ENCODE data around the gene PLEKHM3. TPM values are rescaled to one million over a fixed set of nuclear protein-coding genes. Genes with fewer than 3 reads are reported as not detected.
A peak's percentile ranks its signal among the peaks of the same experiment; 100 is the strongest.

PLEKHM3 gene
- total and polyA plus RNA-seq, 2 of the 13 experiments (the other 11 are each of a cell fraction or from before 2014, with no cell fraction given) = 4.5 to 4.7 TPM

GRCh38 chr2:207801259-207801658 is 224.1 kb downstream of the PLEKHM3 start (continued):
- TF ChIP-seq, protein P1, sequence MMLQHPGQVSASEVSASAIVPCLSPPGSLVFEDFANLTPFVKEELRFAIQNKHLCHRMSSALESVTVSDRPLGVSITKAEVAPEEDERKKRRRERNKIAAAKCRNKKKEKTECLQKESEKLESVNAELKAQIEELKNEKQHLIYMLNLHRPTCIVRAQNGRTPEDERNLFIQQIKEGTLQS (CRISPR knock-in tag; IDR thresholded peaks at IDR 0.05) = peak; percentile 62
- no peak for TF ChIP-seq KAT8 (CRISPR knock-in tag; IDR thresholded peaks at IDR 0.05)
- no peak for TF ChIP-seq BORCS8-MEF2B (CRISPR knock-in tag; IDR thresholded peaks at IDR 0.05)
- peak; percentile 40; the same call in 1 of the 2 replicates for TF ChIP-seq ISL2 (CRISPR knock-in tag; IDR thresholded peaks at IDR 0.05)
- no peak for TF ChIP-seq ZSCAN20 (CRISPR knock-in tag; IDR thresholded peaks at IDR 0.05; ENCODE audit: borderline replicate concordance)
- no peak for TF ChIP-seq SP1 (IDR thresholded peaks at IDR 0.05)
- TF ChIP-seq SP1 (CRISPR knock-in tag; IDR thresholded peaks at IDR 0.05) = no peak
- 0 out of 2 replicates have a peak, but pooled peaks have one; percentile 27 for TF ChIP-seq ZNF317 (CRISPR knock-in tag; IDR thresholded peaks at IDR 0.05)
- peak; percentile 89 for TF ChIP-seq SOX5 (CRISPR knock-in tag; IDR thresholded peaks at IDR 0.05; ENCODE audit: borderline replicate concordance)
- TF ChIP-seq POGZ (CRISPR knock-in tag; IDR thresholded peaks at IDR 0.05) = peak; percentile 27; the same call in 1 of the 2 replicates
- peak; percentile 26; the same call in 1 of the 2 replicates for TF ChIP-seq RXRB (CRISPR knock-in tag; IDR thresholded peaks at IDR 0.05; ENCODE audit: borderline replicate concordance)
- TF ChIP-seq NFKBIZ (CRISPR knock-in tag; IDR thresholded peaks at IDR 0.05) = peak; percentile 78; the same call in 1 of the 2 replicates
- TF ChIP-seq CEBPB (IDR thresholded peaks at IDR 0.05; ENCODE audit: borderline replicate concordance, low read depth, low read length) = peak; percentile 82; the same call in 1 of the 2 replicates
- TF ChIP-seq, protein P2, sequence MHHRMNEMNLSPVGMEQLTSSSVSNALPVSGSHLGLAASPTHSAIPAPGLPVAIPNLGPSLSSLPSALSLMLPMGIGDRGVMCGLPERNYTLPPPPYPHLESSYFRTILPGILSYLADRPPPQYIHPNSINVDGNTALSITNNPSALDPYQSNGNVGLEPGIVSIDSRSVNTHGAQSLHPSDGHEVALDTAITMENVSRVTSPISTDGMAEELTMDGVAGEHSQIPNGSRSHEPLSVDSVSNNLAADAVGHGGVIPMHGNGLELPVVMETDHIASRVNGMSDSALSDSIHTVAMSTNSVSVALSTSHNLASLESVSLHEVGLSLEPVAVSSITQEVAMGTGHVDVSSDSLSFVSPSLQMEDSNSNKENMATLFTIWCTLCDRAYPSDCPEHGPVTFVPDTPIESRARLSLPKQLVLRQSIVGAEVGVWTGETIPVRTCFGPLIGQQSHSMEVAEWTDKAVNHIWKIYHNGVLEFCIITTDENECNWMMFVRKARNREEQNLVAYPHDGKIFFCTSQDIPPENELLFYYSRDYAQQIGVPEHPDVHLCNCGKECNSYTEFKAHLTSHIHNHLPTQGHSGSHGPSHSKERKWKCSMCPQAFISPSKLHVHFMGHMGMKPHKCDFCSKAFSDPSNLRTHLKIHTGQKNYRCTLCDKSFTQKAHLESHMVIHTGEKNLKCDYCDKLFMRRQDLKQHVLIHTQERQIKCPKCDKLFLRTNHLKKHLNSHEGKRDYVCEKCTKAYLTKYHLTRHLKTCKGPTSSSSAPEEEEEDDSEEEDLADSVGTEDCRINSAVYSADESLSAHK (CRISPR knock-in tag; IDR thresholded peaks at IDR 0.05; ENCODE audit: borderline replicate concordance) = no peak
- peak; percentile 78 for TF ChIP-seq HDAC2 (CRISPR knock-in tag; IDR thresholded peaks at IDR 0.05)
- TF ChIP-seq, protein P3, sequence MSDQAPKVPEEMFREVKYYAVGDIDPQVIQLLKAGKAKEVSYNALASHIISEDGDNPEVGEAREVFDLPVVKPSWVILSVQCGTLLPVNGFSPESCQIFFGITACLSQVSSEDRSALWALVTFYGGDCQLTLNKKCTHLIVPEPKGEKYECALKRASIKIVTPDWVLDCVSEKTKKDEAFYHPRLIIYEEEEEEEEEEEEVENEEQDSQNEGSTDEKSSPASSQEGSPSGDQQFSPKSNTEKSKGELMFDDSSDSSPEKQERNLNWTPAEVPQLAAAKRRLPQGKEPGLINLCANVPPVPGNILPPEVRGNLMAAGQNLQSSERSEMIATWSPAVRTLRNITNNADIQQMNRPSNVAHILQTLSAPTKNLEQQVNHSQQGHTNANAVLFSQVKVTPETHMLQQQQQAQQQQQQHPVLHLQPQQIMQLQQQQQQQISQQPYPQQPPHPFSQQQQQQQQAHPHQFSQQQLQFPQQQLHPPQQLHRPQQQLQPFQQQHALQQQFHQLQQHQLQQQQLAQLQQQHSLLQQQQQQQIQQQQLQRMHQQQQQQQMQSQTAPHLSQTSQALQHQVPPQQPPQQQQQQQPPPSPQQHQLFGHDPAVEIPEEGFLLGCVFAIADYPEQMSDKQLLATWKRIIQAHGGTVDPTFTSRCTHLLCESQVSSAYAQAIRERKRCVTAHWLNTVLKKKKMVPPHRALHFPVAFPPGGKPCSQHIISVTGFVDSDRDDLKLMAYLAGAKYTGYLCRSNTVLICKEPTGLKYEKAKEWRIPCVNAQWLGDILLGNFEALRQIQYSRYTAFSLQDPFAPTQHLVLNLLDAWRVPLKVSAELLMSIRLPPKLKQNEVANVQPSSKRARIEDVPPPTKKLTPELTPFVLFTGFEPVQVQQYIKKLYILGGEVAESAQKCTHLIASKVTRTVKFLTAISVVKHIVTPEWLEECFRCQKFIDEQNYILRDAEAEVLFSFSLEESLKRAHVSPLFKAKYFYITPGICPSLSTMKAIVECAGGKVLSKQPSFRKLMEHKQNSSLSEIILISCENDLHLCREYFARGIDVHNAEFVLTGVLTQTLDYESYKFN (CRISPR knock-in tag; conservative IDR thresholded peaks at IDR 0.05) = peak; percentile 57
- TF ChIP-seq, protein P4, sequence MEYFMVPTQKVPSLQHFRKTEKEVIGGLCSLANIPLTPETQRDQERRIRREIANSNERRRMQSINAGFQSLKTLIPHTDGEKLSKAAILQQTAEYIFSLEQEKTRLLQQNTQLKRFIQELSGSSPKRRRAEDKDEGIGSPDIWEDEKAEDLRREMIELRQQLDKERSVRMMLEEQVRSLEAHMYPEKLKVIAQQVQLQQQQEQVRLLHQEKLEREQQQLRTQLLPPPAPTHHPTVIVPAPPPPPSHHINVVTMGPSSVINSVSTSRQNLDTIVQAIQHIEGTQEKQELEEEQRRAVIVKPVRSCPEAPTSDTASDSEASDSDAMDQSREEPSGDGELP (IDR thresholded peaks at IDR 0.05; ENCODE audit: borderline replicate concordance, low read depth) = peak; percentile 74; the same call in 1 of the 2 replicates
- TF ChIP-seq ASH2L (IDR thresholded peaks at IDR 0.05; ENCODE audit: insufficient read length, low read depth, low read length) = no peak
- TF ChIP-seq MEF2D (CRISPR knock-in tag; IDR thresholded peaks at IDR 0.05) = no peak
- TF ChIP-seq, protein P5, sequence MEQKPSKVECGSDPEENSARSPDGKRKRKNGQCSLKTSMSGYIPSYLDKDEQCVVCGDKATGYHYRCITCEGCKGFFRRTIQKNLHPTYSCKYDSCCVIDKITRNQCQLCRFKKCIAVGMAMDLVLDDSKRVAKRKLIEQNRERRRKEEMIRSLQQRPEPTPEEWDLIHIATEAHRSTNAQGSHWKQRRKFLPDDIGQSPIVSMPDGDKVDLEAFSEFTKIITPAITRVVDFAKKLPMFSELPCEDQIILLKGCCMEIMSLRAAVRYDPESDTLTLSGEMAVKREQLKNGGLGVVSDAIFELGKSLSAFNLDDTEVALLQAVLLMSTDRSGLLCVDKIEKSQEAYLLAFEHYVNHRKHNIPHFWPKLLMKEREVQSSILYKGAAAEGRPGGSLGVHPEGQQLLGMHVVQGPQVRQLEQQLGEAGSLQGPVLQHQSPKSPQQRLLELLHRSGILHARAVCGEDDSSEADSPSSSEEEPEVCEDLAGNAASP (CRISPR knock-in tag; IDR thresholded peaks at IDR 0.05; ENCODE audit: borderline replicate concordance) = peak; percentile 26; the same call in 1 of the 2 replicates
- no peak for TF ChIP-seq ATM (IDR thresholded peaks at IDR 0.05; ENCODE audit: borderline replicate concordance)
- TF ChIP-seq ZBTB7B (CRISPR knock-in tag; IDR thresholded peaks at IDR 0.05) = peak; percentile 64

Data from HepG2 (cell line).